GM12892 (cell line): Measurements from ENCODE around the gene BAAT.

Source experiments
- POLR2A ChIP-seq: IDR thresholded peaks from 2 replicates; pipeline ENCODE4 v1.6.1; 2011; ENCODE audit warnings: low read depth, low read length, control low read depth
- POLR2AphosphoS5 ChIP-seq: IDR thresholded peaks from 2 replicates; pipeline ENCODE4 v1.6.1; 2011; ENCODE audit warnings: low read depth, low read length, control low read depth

DNA sequence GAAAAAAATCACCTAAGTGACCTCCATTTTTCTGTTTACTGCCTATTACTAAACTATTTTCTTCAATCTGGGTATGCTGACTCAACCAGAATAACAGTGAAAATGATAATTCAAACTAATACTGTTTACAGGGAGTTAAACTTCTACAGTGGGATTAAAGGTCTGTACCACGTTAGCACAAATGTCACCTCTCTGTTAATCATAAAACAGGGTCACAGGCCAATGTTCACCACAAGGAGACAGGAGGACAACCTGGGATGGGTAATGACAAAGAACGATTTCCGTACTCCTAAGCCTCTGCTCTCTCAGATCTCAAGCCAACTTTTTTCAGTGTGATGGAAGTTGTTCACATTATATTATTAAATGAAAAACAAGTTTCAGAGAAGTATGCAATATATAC is 48.4 kb upstream of the BAAT start:
- no peak for TF ChIP-seq POLR2A
- TF ChIP-seq POLR2AphosphoS5 = no peak
